Kidney epithelial cell (primary cell): Measurements from ENCODE around the gene CLRN3. TPM values are rescaled to one million over a fixed set of nuclear protein-coding genes. Genes with fewer than 3 reads are reported as not detected.

Experiments
- DNase-seq: peaks from one replicate; pipeline ENCODE4 v3.0.0-alpha.2; 2010; ENCODE audit warnings: low read depth
- H3K27me3 ChIP-seq: 2 replicates; pipeline ENCODE4 v1.6.0; 2011; ENCODE audit warnings: low read length; ENCODE audit not compliant: control insufficient read depth, insufficient read depth
- H3K36me3 ChIP-seq: 2 replicates; pipeline ENCODE4 v1.5.1; 2011; ENCODE audit warnings: low read length; ENCODE audit not compliant: control insufficient read depth, insufficient read depth
- H3K4me3 ChIP-seq: 2 replicates; pipeline ENCODE4 v1.5.1; 2011; ENCODE audit warnings: low read depth, mild to moderate bottlenecking, control low read depth, low read length
- CTCF ChIP-seq: IDR thresholded peaks from 2 replicates; pipeline ENCODE4 v1.5.1; 2011; ENCODE audit warnings: mild to moderate bottlenecking, moderate library complexity, low read length, control low read depth, inconsistent platforms; ENCODE audit not compliant: insufficient read depth, poor library complexity, severe bottlenecking
- total RNA-seq: library from RNA; depleted of rRNA; stranded (reverse); fragments of >200 nt; gene quantifications from 2 replicates; pipeline ENCODE4 v1.2.3, GENCODE V29; 2015

Gene CLRN3
- total RNA-seq, 1 donor from 2014 or later, result not detected

- H3K4me3 ChIP-seq, result no peak overlapping the region
- TF ChIP-seq CTCF, result no peak
- peaks cover 6% of the 10 kb centered on the region for H3K27me3 ChIP-seq
- H3K36me3 ChIP-seq, result no peaks in the 10 kb centered on the region
- no peak for DNase-seq
These were observed 42.8 kb downstream of the CLRN3 start for GRCh38 chr10:127849921-127850320.

GRCh38 chr10:127849224-127849623 lies 43.5 kb downstream of the CLRN3 start:
- TF ChIP-seq CTCF, result no peak

GRCh38 chr10:127848226-127848625 lies 44.5 kb downstream of the CLRN3 start:
- no peak for TF ChIP-seq CTCF
- no peak for DNase-seq
- no peaks in the 10 kb centered on the region for H3K36me3 ChIP-seq
- no peak overlapping the region for H3K4me3 ChIP-seq
- peaks cover 3% of the 10 kb centered on the region for H3K27me3 ChIP-seq

More at GRCh38 chr10:127849224-127849623, 43.5 kb downstream of the CLRN3 start:
- Histone ChIP-seq H3K4me3 (no peak overlapping the region), H3K36me3 (no peaks in the 10 kb centered on the region), H3K27me3 (peaks cover 6% of the 10 kb centered on the region)
- no peak for DNase-seq

- DNase-seq, result no peak
- no peak overlapping the region for H3K4me3 ChIP-seq
- peaks cover 3% of the 10 kb centered on the region for H3K27me3 ChIP-seq
- no peak for TF ChIP-seq CTCF
- no peaks in the 10 kb centered on the region for H3K36me3 ChIP-seq
These were observed 47.0 kb downstream of the CLRN3 start for GRCh38 chr10:127845756-127846155.

GRCh38 chr10:127840884-127841283 lies 51.9 kb downstream of the CLRN3 start:
- no peak for TF ChIP-seq CTCF
- Histone ChIP-seq H3K36me3 (no peaks in the 10 kb centered on the region), H3K27me3 (no peaks in the 10 kb centered on the region), H3K4me3 (no peak overlapping the region)
- no peak for DNase-seq

- no peak for TF ChIP-seq CTCF
- Histone ChIP-seq H3K36me3 (no peaks in the 10 kb centered on the region), H3K27me3 (no peaks in the 10 kb centered on the region), H3K4me3 (no peak overlapping the region)
- DNase-seq, result no peak
These were observed 55.8 kb downstream of the CLRN3 start for GRCh38 chr10:127836966-127837365.
